DMS 273 (cell line): Measurements from ENCODE around the gene DTNB.
A peak's percentile ranks its signal among the peaks of the same experiment; 100 is the strongest.
"Not testable (repeated sequence)": the region's sequence is repeated elsewhere in the genome, so short reads cannot be mapped to it uniquely, and the experiment has no call there.

Experiments
- DNase-seq: peaks from one replicate; lab custom pipeline; 2025; ENCODE audit not compliant: unreplicated experiment; lab: John Stamatoyannopoulos, UW

DTNB gene

GRCh38 chr2:25684577-25685473 is 11.4 kb upstream of the DTNB start:
- DNase-seq, result peak; percentile 37

DNA sequence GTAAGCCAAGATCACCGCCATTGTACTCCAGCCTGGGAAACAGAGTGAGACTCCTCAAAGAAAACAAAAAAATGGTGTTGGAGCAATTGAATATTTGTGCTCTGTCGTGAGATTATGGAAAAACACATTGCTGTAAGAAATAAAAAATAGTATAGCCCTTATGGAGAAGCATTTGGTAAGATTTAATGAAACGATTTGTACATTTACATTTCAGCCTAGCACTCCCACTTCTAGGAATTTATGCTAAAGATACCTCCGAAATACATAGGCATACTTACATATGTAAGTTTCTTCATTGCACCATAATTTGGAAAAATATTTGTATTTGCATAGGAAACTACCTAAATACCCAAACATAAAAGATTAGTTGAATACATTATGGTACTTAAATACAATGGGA is 8.7 kb upstream of the DTNB start:
- no peak for DNase-seq

DNA sequence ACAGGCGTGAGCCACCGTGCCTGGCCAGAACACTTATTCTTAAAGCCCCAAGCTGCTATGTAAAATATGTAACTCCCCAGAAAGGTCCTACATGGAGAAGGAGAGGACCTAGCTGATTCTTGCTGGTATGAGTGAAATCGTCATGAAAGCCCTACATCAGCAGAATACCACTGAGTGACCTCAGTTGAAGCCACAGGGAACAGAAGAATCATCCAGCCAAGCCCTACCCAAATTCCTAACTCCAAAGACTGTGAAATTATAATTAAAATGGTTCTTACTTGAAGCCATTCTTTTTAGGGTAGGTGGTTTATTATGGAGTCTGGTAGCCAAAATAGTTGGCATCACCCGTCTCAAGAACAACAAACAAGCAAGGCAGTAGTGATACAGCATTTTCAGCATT is 4.5 kb upstream of the DTNB start:
- no peak for DNase-seq

GRCh38 chr2:25674077-25674362 is 643 bp upstream of the DTNB start:
- no peak for DNase-seq

GRCh38 chr2:25672494-25673299 is 680 bp downstream of the DTNB start:
- DNase-seq, result peak; percentile 81

GRCh38 chr2:25671622-25672021 is 1.8 kb downstream of the DTNB start:
- no peak for DNase-seq

GRCh38 chr2:25669520-25669919 is 3.9 kb downstream of the DTNB start:
- no peak for DNase-seq

GRCh38 chr2:25666218-25666617 is 7.2 kb downstream of the DTNB start:
- DNase-seq, result no peak

DNA sequence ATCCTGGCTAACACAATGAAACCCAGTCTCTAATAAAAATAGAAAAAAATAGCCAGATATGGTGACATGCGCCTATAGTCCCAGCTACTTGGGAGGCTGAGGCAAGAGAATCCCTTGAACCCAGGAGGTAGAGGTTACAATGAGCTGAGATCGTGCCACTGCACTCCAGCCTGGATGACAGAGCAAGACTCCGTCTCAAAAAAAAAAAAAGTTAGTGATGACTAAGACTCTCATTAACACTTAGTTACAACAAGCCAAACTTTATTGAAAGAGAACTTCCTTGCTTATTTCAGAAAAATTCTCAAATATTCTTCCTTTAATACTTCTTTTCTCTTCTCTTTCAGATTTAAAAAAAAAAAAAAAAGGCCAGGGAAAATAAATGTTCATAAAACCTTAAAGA is 7.9 kb downstream of the DTNB start:
- not testable (repeated sequence) for DNase-seq

- no peak for DNase-seq
Measured at GRCh38 chr2:25664965-25665307, 8.4 kb downstream of the DTNB start.

DNA sequence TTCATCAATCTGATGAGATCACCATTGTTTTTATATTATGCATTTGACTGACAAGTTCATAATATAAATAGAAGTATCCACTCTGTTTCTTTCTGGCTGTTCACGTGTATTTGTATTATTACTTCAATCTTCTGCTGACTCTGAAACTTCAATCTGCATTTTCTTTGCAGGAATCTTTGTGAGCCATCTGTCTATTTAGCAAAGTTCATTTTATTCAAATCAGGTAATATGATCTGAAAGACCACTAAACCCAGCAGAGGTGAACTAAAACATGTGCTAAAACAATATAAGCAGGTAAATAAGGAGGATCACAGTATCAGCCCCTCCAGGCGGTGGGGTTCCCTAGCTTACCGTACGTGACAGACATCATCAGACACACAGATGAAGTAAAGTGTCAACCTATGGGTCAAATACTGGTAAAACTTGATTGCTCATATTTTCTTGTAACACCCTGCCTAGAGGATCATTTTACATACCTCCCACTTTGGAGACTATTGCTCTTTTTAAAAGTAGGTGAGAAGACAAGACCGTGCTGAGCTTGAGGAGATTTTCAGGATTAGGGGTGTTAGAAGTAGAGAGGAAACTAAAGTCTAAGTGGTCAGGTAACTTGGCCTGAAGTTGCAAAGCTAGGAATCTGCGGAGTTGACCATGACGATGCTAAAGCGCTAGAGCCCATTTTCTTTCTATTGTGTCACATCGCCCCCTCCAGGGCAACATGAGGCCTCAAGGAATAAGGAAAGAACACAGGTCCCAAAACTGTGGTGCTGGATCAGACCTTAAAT is 9.0 kb downstream of the DTNB start:
- DNase-seq, result peak; percentile 75

GRCh38 chr2:25655316-25655715 is 18.1 kb downstream of the DTNB start:
- DNase-seq, result no peak

DNA sequence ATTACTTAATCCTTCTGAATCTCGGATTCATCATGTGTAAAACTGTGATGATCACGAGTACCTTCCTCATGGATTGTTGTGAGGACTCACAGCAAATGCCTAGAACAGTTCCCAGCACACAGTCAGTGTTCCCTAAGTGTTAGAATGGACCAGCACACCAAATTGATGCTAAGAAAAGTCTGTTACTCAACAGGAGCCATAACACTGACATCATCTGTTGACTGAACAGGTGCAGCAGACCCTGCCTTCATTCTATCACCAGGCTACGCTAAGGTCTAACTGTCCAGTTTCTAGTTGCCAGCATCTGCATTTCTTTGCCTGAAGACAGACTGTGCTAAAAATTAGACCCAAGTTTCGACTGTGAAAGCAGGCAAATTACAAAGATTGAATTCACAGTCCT is 18.6 kb downstream of the DTNB start:
- DNase-seq, result no peak

- no peak for DNase-seq
Measured at GRCh38 chr2:25651782-25652455, 21.5 kb downstream of the DTNB start.

DNA sequence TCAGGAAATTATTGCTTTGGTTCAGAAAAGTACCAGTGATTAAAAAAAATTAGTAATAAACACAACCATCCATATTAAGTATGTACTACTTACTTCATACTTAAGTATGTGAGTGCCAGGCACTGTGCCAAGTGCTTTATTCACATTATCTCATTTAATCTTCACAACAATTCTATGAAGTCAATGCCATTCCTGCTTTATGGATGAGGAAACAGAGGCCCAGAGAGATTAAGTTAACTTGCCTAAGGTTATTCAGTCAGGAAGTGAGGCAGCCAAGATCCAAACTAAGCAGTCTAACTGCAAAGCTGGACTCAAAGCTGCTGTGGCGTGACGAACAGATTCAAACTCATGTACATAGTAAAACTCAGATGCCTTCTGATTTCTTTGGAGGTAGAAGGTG is 22.3 kb downstream of the DTNB start:
- no peak for DNase-seq

- no peak for DNase-seq
Measured at GRCh38 chr2:25650256-25650655, 23.1 kb downstream of the DTNB start.

- DNase-seq, result no peak
Measured at GRCh38 chr2:25649786-25650185, 23.6 kb downstream of the DTNB start.

- no peak for DNase-seq
Measured at GRCh38 chr2:25642298-25642697, 31.1 kb downstream of the DTNB start.

GRCh38 chr2:25639696-25640095 is 33.7 kb downstream of the DTNB start:
- no peak for DNase-seq

- DNase-seq, result no peak
Measured at GRCh38 chr2:25639131-25639530, 34.2 kb downstream of the DTNB start.

DNA sequence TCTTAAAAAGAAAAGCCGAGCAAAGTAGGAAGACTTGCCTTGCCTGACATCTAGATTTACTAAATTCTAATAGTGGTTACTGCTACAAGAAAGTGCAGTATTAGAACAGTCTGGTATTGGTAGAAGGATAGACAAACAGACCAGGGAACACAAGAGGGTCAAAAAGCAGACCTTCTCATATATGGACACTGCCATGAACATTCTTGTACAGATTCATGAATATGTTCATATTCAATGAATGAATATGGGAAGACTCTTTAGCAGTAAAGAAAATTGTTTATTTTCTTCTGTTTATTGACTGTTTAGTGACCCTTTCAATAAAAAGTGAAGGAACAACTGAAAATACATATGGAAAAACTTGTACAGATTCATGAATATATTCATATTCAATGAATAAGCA is 37.6 kb downstream of the DTNB start:
- no peak for DNase-seq
